ENCODE data around the gene LPCAT2. TPM values are rescaled to one million over a fixed set of nuclear protein-coding genes. Genes with fewer than 3 reads are reported as not detected.

LPCAT2 gene
- total and polyA plus RNA-seq, 2 of the 8 experiments (the other 6 are each of a cell fraction or from before 2014, with no cell fraction given) = 2.2 to 10.6 TPM

- Histone ChIP-seq H4K20me1 (replicated peaks in 1 of 2; ENCODE audit: control insufficient read depth in 1 of 2, insufficient read depth in 2 of 2, low read length in 2 of 2) (no peaks in the 10 kb centered on the region), H2BK120ac (replicated peaks; ENCODE audit: low read depth, low read length) (no peak overlapping the region), H2BK5ac (ENCODE audit: low read depth, low read length) (no peak overlapping the region), H4K8ac (ENCODE audit: extremely low read depth, insufficient read depth, low read length) (no peak overlapping the region), H3K27me3 (replicated peaks in 1 of 4; ENCODE audit: control insufficient read depth in 3 of 4, extremely low read depth in 1 of 4, insufficient read depth in 3 of 4, low read length in 3 of 4) (peaks cover 0 to 2% (median under 1%) of the 10 kb centered on the region in 4 experiments; a peak in 5 of 7 replicates), H3K56ac (replicated peaks; ENCODE audit: insufficient read length, low read depth, low read length) (no peak overlapping the region), H3K36me3 (ENCODE audit: control insufficient read depth in 2 of 4, insufficient read depth in 4 of 4, low read length in 3 of 4) (no peaks in the 10 kb centered on the region; a peak in 1 of 8 replicates), H3K79me1 (ENCODE audit: low read depth, low read length) (no peaks in the 10 kb centered on the region), H2AK5ac (ENCODE audit: low read depth, low read length) (no peak overlapping the region), H2BK20ac (ENCODE audit: low read length) (0 out of 2 replicates have a peak overlapping the region, but pooled peaks have one; percentile 61), H4K91ac (replicated peaks; ENCODE audit: insufficient read length, low read length) (no peak overlapping the region), H3K23me2 (ENCODE audit: low read depth, low read length) (no peaks in the 10 kb centered on the region), H2BK12ac (ENCODE audit: low read depth, low read length) (no peak overlapping the region), H3K4me2 (ENCODE audit: insufficient read depth in 1 of 2, low read depth in 2 of 2, low read length in 2 of 2) (no peak overlapping the region), H4K5ac (ENCODE audit: insufficient read length, low read depth, low read length) (no peak overlapping the region), H2BK15ac (ENCODE audit: low read length) (no peak overlapping the region), H3K9ac (replicated peaks in 1 of 4; ENCODE audit: extremely low read depth in 1 of 4, low read depth in 3 of 4, low read length in 3 of 4) (no peak overlapping the region), H3K14ac (ENCODE audit: insufficient read length) (no peak overlapping the region), H3K4me3 (ENCODE audit: extremely low read depth in 1 of 4, insufficient read depth in 2 of 4, low read depth in 3 of 4, low read length in 4 of 4) (no peak overlapping the region), H3K23ac (ENCODE audit: insufficient read length) (no peak overlapping the region), H2AFZ (ENCODE audit: low read length) (no peak overlapping the region), H3K4ac (replicated peaks; ENCODE audit: insufficient read length, low read depth, low read length) (no peak overlapping the region), H3K9me3 (ENCODE audit: insufficient read depth in 2 of 2, low read depth in 1 of 2, low read length in 1 of 2) (no peaks in the 10 kb centered on the region), H3K27ac (ENCODE audit: low read depth, low read length) (no peak overlapping the region), H3K18ac (ENCODE audit: extremely low read depth, low read length) (no peak overlapping the region), H3K4me1 (replicated peaks in 1 of 4; ENCODE audit: control insufficient read depth in 3 of 4, insufficient read depth in 4 of 4, low read length in 3 of 4) (peaks cover 0 to 4% (median 2%) of the 10 kb centered on the region in 4 experiments; a peak in 5 of 7 replicates), H3K79me2 (ENCODE audit: control insufficient read depth in 1 of 2, insufficient read depth in 2 of 2, low read length in 2 of 2) (no peaks in the 10 kb centered on the region)
- DNase-seq (ENCODE audit: low read depth in 1 of 2, low spot score in 2 of 2) = no peak
- WGBS, 2 experiments (ENCODE audit: extremely low coverage in 1 of 2, insufficient coverage in 1 of 2, insufficient read length in 1 of 2, insufficient replicate concordance in 2 of 2, low coverage in 1 of 2, low lambda C conversion rate in 2 of 2, missing lambda C conversion rate in 1 of 2) = 79% methylated on average over 7 of the region's 7 CpGs; no CpG with 5 or more reads in 1 of the 2 experiments
- ChIA-PET CTCF (ENCODE audit: partially characterized antibody) (interaction anchor here (3.5 to 19.1 kb wide), 3 partner anchors 9 to 236 kb away, joined by 12 to 446 read pairs (median 14); partner anchors contain the start of gene MMP2), POLR2A (ENCODE audit: partially characterized antibody) (interaction anchor here (1.5 kb wide), 1 partner anchor 9 kb away, joined by 8 read pairs; no protein-coding TSS in a partner anchor)
- no peak for FAIRE-seq
- TF ChIP-seq E2F6 (IDR thresholded peaks at IDR 0.05) (0 out of 2 replicates have a peak, but pooled peaks have one; percentile 32), TAF7 (optimal IDR thresholded peaks at IDR 0.05; ENCODE audit: borderline replicate concordance, low read depth, low read length) (no peak)
Observed at GRCh38 chr16:55470533-55471371, 38.1 kb upstream of the LPCAT2 start.
